Stimulated activated CD4-positive, alpha-beta T cell treated with anti-CD3 and anti-CD28 coated beads, TNF-alpha, amount 100 ng/mL, for 4 hours (primary cell): ENCODE results near the gene SHISA8.

Experiments used
- DNase-seq, 3 experiments: peaks; one replicate each; pipeline ENCODE4 v3.0.0-alpha.2; 2020; ENCODE audit warnings: low read depth in 3 of 3

Gene SHISA8

DNA sequence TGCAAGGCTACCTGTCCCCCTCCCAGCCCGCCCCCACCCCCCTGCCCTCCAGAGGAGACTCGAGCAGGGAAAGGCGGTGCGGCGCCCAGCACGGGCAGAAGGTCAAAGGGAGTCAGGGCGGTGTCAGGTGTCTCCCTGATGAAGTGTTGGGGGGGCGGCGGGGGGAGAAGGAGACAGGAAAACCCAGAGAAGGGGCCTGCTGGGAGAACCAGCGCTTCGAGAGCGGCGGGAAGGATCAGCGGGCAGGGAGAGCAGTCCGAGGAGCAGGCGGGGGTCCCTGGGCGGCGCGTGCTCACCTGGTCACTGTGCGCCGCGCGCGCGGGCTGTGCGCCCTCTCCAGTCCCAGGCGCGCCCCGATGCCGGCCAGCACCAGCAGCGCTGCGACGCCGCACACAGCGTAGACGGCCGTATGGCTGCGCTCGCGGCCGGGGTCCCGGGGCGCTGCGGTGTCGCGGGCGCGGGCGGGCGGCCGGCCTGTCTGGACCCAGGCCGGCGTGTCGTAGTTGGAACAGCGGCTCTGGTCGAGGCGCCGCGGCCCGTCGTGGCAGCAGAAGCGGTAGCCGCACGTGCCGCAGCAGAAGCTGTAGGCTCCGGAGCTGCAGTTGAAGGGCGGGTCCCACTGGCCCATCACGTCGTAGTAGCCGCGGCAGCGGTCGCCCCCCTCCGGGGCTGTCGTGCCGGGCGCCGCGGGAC, 886 bp downstream of the SHISA8 start:
- no peak for DNase-seq

GRCh38 chr22:41913040-41913719, 1.7 kb downstream of the SHISA8 start:
- no peak for DNase-seq

DNA sequence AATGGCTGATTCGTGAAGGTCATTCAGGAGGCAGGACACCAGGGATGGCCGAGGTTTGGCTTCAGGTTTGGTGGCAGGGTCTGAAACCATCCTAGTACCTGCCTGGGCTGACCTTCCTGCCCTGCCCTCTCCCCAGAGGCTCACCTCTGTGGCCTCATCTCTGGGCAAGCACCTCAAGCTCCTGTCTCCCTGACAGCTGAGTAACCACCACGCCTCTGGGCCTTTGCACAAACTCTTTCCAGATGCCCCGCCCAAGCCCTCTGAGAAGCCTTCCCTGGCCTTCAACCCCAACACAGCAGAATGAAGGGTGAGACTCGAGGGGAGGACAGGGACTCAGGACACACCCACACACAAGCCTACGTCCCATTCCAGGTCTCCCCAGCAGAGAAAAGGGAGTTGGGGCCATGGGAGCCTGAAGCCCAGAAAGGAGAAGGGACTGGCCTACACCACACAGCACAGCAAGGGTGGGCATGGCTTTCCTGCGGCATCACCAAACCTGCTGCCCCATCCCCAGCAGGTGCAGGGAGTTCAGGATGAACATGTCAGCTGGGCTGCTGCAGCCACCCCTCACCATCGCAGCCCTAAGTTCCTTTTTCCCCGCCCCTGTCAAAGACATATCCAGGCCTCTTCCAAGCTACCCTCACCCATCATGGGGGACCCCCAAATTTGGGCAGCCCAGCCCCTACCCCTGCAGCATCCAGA, 2.4 kb downstream of the SHISA8 start:
- DNase-seq, result no peak

GRCh38 chr22:41911001-41911611, 3.8 kb downstream of the SHISA8 start:
- no peak for DNase-seq

DNA sequence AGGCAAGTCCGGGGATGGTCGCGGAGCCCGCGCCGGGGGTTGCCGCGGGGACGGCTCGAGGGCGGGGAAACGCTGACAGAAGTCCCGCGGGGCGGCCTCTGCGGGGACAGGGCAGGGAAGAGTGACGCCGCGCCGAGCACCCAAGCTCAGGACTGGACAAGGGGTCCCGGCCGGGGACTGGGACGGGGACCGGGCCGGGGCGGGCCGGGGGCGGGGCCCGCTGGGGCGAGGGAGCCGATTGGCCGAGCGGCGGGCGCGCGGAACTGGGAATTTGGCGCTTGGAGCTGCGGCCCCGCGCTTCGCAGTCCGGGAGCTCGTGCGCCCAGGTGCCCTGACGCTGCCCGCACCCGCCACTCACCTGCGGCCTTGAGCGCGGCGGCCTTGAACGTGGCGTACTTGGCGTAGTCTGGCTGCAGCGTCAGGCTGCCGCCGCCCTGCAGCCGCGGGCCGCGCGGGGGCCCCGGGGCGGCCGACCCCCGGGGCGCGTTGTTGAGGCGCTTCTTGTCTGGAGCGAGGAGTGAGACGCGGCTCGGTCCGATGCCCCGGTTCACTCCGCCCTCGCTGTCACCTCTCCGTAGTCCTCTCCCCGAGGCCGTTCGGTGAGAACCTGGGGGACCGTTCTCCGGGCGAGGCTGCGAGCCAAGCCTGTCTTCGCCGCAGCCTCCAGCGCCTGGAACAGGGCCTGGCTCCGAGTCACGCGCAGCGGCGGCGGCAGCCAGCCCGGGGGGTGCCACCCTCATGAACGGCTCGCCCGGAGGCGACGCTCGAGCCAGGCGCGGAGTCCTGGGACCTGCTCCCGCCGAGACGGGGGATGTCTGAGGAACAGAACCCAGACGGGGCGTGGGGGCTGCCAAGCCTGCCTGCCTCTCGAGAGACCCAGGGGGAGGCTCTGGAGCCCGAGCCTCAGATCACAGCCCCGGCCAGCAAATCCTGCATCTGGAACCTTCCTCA, 4.5 kb downstream of the SHISA8 start:
- DNase-seq, result no peak

DNA sequence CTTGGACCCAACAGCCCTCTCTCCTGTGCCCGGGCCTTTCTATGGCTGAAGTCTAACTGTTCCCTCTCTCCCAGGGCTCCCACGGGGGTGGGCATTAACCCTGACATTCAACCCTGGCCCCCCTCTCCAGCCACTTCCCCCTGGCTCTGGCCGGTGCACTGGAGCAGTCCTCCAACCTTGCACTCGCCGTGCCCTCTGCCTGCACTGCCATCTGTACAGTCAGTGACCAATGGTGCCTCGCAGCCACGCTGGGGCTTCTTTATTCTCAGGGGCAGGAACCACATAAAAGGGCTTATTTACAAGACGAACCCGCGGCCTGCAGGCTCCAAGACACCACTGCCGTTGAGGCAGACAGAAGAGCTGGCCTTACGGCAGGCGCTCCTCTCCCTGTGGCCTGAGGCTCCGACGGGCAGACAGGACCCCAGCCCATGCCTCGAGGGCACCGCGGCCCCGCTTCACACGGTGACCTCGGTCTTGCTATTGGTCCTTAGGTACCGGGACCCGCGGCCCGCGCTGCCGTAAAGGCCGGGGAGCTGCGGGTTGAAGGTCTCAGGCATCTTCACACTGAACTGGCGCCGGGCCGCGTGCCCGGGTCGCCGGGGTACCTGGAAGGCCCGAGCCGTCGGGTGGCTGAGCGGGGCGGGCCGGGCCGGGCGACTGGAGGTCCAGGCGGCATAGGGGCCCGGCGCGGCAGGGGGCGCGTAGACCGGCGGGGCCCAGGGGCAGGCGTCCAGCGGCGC, 5.4 kb downstream of the SHISA8 start:
- DNase-seq, result no peak

- no peak for DNase-seq
Observed at GRCh38 chr22:41908411-41909309, 6.2 kb downstream of the SHISA8 start.

DNA sequence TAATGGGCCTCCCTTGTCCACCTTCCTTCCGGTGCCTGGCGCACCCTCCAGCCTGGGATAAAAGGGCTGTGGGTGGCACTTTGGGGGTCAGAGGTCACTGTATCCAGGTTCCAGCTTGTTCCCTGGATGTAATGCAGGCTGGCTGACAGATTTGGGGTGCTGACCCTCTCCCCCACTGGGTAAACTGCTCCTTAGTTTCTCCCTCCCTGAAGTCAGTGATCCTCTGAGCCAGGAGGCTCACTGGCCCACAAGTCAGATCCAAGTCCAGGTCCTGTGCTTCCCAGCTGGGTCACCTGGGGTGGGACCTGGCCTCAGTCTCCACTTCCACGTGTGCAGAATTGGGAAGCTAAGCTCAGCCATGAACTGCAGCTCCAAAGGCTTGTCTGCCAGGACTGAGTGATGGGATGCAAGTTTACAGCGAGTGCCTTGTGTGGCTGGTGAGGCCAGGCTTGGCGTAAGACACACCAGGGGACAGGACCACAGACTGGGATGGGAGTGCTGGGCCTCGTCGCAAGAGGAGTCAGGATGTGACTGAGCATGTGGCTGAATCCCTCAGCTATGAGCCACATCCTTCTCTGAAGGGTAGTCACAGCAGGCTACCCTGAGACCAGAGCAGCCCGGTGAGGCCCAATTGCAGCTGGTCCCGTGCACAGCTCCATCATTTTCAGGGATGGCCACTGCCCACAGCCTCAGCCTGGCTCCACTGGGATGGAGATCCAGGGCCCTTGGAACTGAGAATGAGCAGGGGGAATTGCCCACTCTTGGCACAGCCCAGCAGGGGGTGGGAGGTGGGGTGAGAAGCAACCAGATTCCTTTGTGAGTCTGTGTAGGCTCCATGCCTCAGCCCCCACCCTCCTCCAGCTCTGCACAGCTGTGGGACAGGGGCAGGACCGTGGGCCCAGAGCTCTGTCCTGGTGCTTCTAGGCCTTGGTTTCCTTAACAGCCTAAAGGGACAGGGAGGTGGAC, 7.2 kb downstream of the SHISA8 start:
- DNase-seq, result no peak

DNA sequence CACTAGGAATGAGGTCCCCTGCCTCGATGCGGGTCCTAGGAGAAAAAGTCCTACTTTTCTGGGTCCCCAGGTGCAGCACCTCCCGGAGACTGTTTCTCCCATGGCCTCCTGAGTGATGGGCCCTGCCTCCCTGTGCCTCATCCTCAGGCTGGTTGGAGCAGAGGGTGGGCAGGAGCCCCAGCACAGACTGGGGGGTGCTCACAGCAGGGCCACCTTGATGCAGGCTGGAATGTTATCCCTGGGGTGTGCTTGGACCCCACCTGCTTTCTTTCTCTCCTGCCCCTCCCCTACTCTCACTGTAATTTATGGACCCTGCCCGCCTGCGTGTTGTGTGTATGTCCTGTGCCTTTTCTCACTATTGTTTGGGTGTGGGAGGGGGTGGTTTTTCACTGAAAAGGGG, 8.1 kb downstream of the SHISA8 start:
- no peak for DNase-seq

- no peak for DNase-seq
Observed at GRCh38 chr22:41905411-41906202, 9.3 kb downstream of the SHISA8 start.

DNA sequence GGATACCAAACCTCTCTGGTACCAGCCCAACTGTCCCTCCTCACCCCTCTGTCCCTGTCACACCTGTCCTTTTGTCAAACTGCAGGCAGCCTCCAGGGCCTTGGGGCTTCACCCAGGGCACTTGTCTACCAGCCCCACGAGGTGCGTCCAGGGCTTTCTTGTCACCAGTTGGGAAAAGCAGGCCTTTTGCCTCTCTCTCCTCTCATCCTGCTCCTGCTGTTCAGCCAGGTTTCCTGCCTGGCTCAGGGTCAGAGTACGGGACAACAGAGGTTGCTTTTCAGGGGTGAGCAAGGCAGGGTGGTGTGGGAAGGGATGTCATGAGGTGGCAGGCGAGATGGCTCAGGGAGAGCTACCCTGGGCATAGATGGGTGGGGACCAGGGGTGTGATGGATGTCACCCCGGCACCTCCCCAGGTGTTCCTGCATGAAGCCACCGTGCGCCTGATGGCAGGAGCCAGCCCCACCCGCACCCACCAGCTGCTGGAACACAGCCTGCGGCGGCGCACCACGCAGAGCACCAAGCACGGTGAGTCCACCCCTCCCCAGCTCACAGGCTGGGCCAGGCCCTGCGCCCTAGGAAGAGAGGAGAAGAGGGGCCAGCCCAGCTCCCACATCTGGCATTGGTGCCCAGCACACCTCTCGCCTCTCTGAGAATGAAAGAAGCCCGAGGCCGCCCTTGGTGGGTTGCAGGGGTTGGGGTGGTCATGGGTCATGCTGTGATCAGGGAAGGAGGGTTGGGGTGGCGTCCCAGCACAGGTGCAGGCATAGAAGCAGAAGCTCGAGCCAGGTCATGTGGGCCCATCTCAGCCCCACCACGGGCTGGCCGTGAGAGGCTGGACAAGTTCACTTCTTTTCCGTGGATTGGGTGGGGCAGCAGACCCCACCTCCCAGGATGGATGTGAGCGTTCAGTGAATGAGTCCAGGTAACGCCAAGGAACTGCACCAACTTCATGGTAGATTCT, 10.1 kb downstream of the SHISA8 start:
- DNase-seq, result no peak

GRCh38 chr22:41902932-41903421, 11.9 kb downstream of the SHISA8 start:
- no peak for DNase-seq

DNA sequence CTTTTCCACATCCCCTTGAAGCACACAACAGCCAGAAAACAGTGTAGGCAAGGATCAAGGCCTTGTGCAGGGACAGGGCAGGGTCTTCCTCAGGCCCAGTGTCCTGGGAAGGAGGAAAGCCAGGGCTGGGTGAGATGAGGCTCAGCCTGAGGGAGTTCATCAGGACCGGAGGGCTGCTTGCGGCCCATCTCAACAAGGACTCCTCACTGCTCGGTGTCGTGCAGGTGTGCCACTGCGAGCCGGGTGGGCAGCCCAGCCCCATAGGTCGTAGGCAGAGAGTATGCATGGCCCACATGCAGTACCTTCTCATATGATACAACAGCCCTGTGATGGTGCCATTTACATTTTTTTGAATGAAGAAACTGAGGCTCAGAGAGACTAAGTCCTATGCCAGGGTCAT, 12.9 kb downstream of the SHISA8 start:
- DNase-seq, result no peak

- no peak for DNase-seq
Observed at GRCh38 chr22:41900652-41901312, 14.1 kb downstream of the SHISA8 start.

- DNase-seq, result no peak
Observed at GRCh38 chr22:41899992-41900651, 14.8 kb downstream of the SHISA8 start.
